Uterus (tissue), 4 donors: Measurements from ENCODE around the gene FPGS. TPM values are rescaled to one million over a fixed set of nuclear protein-coding genes. Genes with fewer than 3 reads are reported as not detected.
A peak's percentile ranks its signal among the peaks of the same experiment; 100 is the strongest.

Experiments
- DNase-seq, 2 donors: peaks; one replicate each; pipeline ENCODE4 v3.0.0-alpha.2; 2019 to 2020
- H3K27ac ChIP-seq, 2 donors: fragments of 200-600 bp; sonication (generic); 1 replicate in 1 of 2; 2 replicates in 1 of 2; pipeline ENCODE4 v1.5.1; 2016 to 2018
- H3K27me3 ChIP-seq, 2 donors: fragments of 200-600 bp; sonication (generic); one replicate each; pipeline ENCODE4 v1.5.1; 2018 to 2019; ENCODE audit warnings: control low read depth in 1 of 2
- H3K36me3 ChIP-seq, 2 donors: fragments of 200-600 bp; sonication (generic); one replicate each; pipeline ENCODE4 v1.5.1; 2019; ENCODE audit warnings: control low read depth in 1 of 2
- H3K4me1 ChIP-seq, 2 donors: fragments of 200-600 bp; sonication (generic); one replicate each; pipeline ENCODE4 v1.5.1; 2018 to 2019; ENCODE audit warnings: control low read depth in 1 of 2
- H3K4me3 ChIP-seq, 2 donors: fragments of 200-600 bp; sonication (generic); 1 replicate in 1 of 2; 2 replicates in 1 of 2; pipeline ENCODE4 v1.5.1; 2018 to 2019; ENCODE audit warnings: mild to moderate bottlenecking in 1 of 2
- H3K9me3 ChIP-seq, 2 donors: fragments of 200-600 bp; sonication (generic); one replicate each; pipeline ENCODE4 v1.5.1; 2019; ENCODE audit warnings: control low read depth in 1 of 2
- POLR2A ChIP-seq, 2 donors: fragments of 450-650 bp; IDR thresholded peaks; one replicate each; pipeline ENCODE4 v1.6.1; 2016; ENCODE audit warnings: antibody characterized with exemption in 2 of 2, mild to moderate bottlenecking in 1 of 2, moderate library complexity in 1 of 2
- intact Hi-C: fragments of 100-400 bp; cut with DNase I; formaldehyde crosslinking; loops from one replicate; pipeline ENCODE4 v1.15.1; 2023; ENCODE audit warnings: low total_unique reads
- total RNA-seq, 4 donors: library from RNA; depleted of rRNA in 3 of 4; stranded (reverse); fragments of >200 nt in 3 of 4; gene quantifications; one replicate each; pipeline versions ENCODE4 v1.1.0 to v1.2.4, GENCODE V29; 2014 to 2023
- TF ChIP-seq, protein P1 (sequence below), 4 experiments: fragments of 200-600 bp in 2 of 4; fragments of 450-650 bp in 2 of 4; sonication (generic) in 2 of 4; IDR thresholded peaks; one replicate each; pipeline ENCODE4 v1.5.1; 2016 to 2019; ENCODE audit warnings: antibody characterized with exemption in 4 of 4, mild to moderate bottlenecking in 2 of 4, moderate library complexity in 1 of 4
- donor health status: DM: yes; HTN: yes; CAD: no.

The FPGS gene
- total RNA-seq, 4 donors from 2014 or later, result 11.5 to 128 (median 46.6) TPM

DNA sequence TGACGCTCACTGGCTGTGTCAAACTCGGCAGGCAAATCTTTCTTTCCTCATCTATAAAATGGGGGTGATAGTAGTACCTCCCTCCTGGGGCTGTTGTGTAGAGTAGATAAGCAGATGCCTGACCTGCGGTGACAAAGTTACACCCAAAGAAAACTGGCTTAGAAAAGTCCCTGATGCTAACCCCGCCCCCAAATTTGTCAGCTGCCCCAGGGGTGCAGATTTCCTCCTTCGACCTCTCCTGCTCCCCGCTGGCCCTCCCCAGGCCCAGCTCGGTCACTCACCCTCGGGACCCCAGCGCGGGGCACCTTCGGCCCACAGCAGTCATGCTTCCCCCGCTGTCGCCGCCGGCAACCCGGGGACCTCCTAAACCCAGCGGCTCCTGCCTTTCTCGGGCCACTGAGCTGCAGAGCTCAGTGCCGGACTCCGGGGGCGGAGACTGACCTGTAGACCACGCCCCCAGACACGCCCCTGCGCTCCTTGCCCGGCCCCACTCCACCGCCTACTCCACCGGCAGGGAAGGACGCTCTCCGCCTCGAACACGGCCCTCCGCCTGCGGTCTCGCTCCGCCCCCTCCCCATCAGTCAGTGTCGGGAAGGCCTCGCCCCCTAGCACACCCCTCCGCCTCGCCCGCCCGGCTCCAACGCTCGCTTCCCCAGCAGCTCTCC is 31.6 kb upstream of the FPGS start:
- H3K4me1 ChIP-seq, result peaks cover 0 to 12% of the 10 kb centered on the region in 2 donors
- H3K27ac ChIP-seq, result peak overlapping the region; percentile 65 to 68
- H3K4me3 ChIP-seq, result peak overlapping the region; percentile 42 to 46
- no peaks in the 10 kb centered on the region for H3K27me3 ChIP-seq
- no peaks in the 10 kb centered on the region for H3K36me3 ChIP-seq
- DNase-seq, result peak; percentile 99
- no peaks in the 10 kb centered on the region for H3K9me3 ChIP-seq
- TF ChIP-seq, protein P1, sequence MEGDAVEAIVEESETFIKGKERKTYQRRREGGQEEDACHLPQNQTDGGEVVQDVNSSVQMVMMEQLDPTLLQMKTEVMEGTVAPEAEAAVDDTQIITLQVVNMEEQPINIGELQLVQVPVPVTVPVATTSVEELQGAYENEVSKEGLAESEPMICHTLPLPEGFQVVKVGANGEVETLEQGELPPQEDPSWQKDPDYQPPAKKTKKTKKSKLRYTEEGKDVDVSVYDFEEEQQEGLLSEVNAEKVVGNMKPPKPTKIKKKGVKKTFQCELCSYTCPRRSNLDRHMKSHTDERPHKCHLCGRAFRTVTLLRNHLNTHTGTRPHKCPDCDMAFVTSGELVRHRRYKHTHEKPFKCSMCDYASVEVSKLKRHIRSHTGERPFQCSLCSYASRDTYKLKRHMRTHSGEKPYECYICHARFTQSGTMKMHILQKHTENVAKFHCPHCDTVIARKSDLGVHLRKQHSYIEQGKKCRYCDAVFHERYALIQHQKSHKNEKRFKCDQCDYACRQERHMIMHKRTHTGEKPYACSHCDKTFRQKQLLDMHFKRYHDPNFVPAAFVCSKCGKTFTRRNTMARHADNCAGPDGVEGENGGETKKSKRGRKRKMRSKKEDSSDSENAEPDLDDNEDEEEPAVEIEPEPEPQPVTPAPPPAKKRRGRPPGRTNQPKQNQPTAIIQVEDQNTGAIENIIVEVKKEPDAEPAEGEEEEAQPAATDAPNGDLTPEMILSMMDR (IDR thresholded peaks at IDR 0.05), result peak in 1 of 4 experiments; percentile 14
- TF ChIP-seq POLR2A (IDR thresholded peaks at IDR 0.05), result peak; percentile 64 to 79
- intact Hi-C loops, result no loop called here

DNA sequence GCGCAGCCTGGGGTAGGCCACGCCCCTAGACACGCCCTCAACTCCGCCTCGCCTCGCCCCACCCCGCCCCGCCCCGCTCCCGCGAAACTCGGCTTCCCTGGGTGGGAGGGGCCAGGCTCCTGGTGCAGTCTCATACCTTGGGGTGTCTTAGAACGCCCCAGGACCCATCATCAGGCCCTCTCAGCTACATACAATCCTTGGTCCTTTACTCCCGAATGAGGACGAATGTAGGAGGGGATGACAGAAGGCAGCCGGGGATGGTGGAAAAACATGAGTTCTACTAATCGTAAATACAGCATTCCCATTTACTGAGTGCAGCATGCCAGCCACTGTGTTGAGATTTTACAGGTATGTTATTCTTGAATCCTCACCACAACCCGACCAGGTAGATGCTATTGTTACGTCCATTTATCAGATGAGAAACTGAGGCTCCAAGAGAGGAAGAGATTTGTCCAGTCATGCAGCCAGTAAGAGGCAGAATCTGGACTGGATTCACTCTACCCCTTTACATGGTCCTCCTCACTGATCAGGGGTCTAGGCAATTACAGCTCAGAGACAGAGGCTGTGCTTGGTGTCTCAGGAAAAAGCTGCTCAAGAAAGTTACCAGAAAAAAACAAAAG is 31.0 kb upstream of the FPGS start:
- TF ChIP-seq POLR2A (IDR thresholded peaks at IDR 0.05), result no peak
- TF ChIP-seq, protein P1 (IDR thresholded peaks at IDR 0.05), result no peak
- no peaks in the 10 kb centered on the region for H3K27me3 ChIP-seq
- intact Hi-C loops, result no loop called here
- H3K27ac ChIP-seq, result peak overlapping the region; percentile 65 to 68
- peaks cover 0 to 10% of the 10 kb centered on the region in 2 donors for H3K4me1 ChIP-seq
- H3K4me3 ChIP-seq, result peak overlapping the region; percentile 42 to 46
- no peak for DNase-seq
- H3K36me3 ChIP-seq, result no peaks in the 10 kb centered on the region
- no peaks in the 10 kb centered on the region for H3K9me3 ChIP-seq

- Histone ChIP-seq H3K4me1 (peaks cover 0 to 5% of the 10 kb centered on the region in 2 donors), H3K27ac (no peak overlapping the region), H3K36me3 (no peaks in the 10 kb centered on the region), H3K4me3 (no peak overlapping the region), H3K27me3 (no peaks in the 10 kb centered on the region), H3K9me3 (no peaks in the 10 kb centered on the region)
- TF ChIP-seq, protein P1 (IDR thresholded peaks at IDR 0.05), result no peak
- no peak for TF ChIP-seq POLR2A (IDR thresholded peaks at IDR 0.05)
- intact Hi-C loops, result no loop called here
- DNase-seq, result no peak
These were observed 30.1 kb upstream of the FPGS start for GRCh38 chr9:127772603-127773002.

DNA sequence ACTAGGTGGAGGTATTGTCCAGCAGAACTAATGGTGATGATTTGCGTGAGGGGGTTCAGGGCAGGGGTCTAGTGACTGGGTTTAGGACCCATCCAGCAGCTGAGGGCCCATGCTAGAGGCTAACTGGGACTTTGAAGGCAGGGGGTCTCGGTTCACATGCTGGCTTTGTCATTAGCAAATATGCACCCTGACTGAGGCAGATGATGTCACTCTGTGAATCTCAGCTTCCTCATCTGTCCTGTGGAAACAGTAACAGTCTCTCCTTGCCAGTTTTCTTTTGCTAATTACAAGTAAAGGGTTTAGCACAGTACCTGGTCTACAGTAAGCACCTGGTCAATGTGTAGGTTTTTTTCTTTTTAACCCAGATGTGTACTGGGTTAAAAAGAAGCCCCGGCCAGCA is 29.4 kb upstream of the FPGS start:
- no peak overlapping the region for H3K4me3 ChIP-seq
- TF ChIP-seq, protein P1 (IDR thresholded peaks at IDR 0.05), result no peak
- TF ChIP-seq POLR2A (IDR thresholded peaks at IDR 0.05), result no peak
- DNase-seq, result no peak
- no peak overlapping the region for H3K27ac ChIP-seq
- H3K36me3 ChIP-seq, result no peaks in the 10 kb centered on the region
- intact Hi-C loops, result no loop called here
- H3K4me1 ChIP-seq, result peaks cover 0 to 5% of the 10 kb centered on the region in 2 donors
- no peaks in the 10 kb centered on the region for H3K27me3 ChIP-seq
- H3K9me3 ChIP-seq, result no peaks in the 10 kb centered on the region

- no peak for TF ChIP-seq POLR2A (IDR thresholded peaks at IDR 0.05)
- TF ChIP-seq, protein P1 (IDR thresholded peaks at IDR 0.05), result no peak
- DNase-seq, result no peak
- Histone ChIP-seq H3K4me1 (peaks cover 0 to 5% of the 10 kb centered on the region in 2 donors), H3K27me3 (no peaks in the 10 kb centered on the region), H3K4me3 (no peak overlapping the region), H3K36me3 (no peaks in the 10 kb centered on the region), H3K9me3 (no peaks in the 10 kb centered on the region), H3K27ac (no peak overlapping the region)
- intact Hi-C loops, result no loop called here
These were observed 28.7 kb upstream of the FPGS start for GRCh38 chr9:127773981-127774380.
